Left lung (tissue), 10 donors: ENCODE measurements around the gene CFI. TPM values are rescaled to one million over a fixed set of nuclear protein-coding genes. Genes with fewer than 3 reads are reported as not detected.

Experiments
- ATAC-seq: fragments of 200-7000 bp; cut with Tn5 transposase; one replicate; pipeline ENCODE4 v1.9.1; 2020; ENCODE audit warnings: moderate library complexity
- DNase-seq, 4 donors: peaks; one replicate each; pipeline ENCODE4 v3.0.0-alpha.2; 2013 to 2020
- H3K27ac ChIP-seq, 2 donors: fragments of 200-600 bp; sonication (generic) in 1 of 2; one replicate each; pipeline versions ENCODE4 v1.5.0 to v1.8.0; 2020 to 2021
- H3K27me3 ChIP-seq, 2 donors: fragments of 200-600 bp; sonication (generic) in 1 of 2; one replicate each; pipeline versions ENCODE4 v1.5.0 to v1.8.0; 2020 to 2021
- H3K36me3 ChIP-seq, 2 donors: fragments of 200-600 bp; sonication (generic) in 1 of 2; one replicate each; pipeline versions ENCODE4 v1.5.0 to v1.8.0; 2020 to 2021
- H3K4me1 ChIP-seq, 2 donors: fragments of 200-600 bp; one replicate each; pipeline ENCODE4 v1.8.0; 2021
- H3K4me3 ChIP-seq, 2 donors: fragments of 200-600 bp; sonication (generic) in 1 of 2; one replicate each; pipeline versions ENCODE4 v1.5.0 to v1.8.0; 2020 to 2021; ENCODE audit warnings: mild to moderate bottlenecking in 1 of 2
- H3K9me3 ChIP-seq, 2 donors: fragments of 200-600 bp; sonication (generic) in 1 of 2; one replicate each; pipeline versions ENCODE4 v1.5.0 to v1.8.0; 2020 to 2021
- CTCF ChIP-seq, 2 donors: fragments of 200-600 bp; sonication (generic) in 1 of 2; IDR thresholded peaks; one replicate each; pipeline versions ENCODE4 v1.5.0 to v1.8.0; 2021; ENCODE audit warnings: antibody characterized with exemption in 2 of 2
- intact Hi-C, 2 donors: fragments of 100-400 bp; cut with DNase I; formaldehyde crosslinking; loops; one replicate each; pipeline versions ENCODE4 v1.11.2 to v1.14.2; 2022
- polyA plus RNA-seq, 6 donors: library from polyadenylated mRNA; unstranded; fragments of 120-200 nt; gene quantifications; one replicate each; pipeline ENCODE4 v1.2.1, GENCODE V29; 2013; ENCODE audit not compliant: insufficient read length in 6 of 6
- total RNA-seq, 2 donors: library from RNA; stranded (reverse); fragmentation: NEBNext Ultra II Directional; extraction: Animal tissue kit (Norgen Biotek cat#: 25700); gene quantifications; one replicate each; pipeline ENCODE4 v1.2.1, GENCODE V29; 2021
- donor health status: DM: no; HTN: yes; CAD: no.
- donor health status: DM: no; HTN: no; CAD: no.

The CFI gene
- total and polyA plus RNA-seq, 8 donors: 66.8 to 115 (median 93.8) TPM

- ATAC-seq: no peak
- peaks cover 10 to 12% of the 10 kb centered on the region in 2 donors for H3K4me1 ChIP-seq
- H3K4me3 ChIP-seq: no peak overlapping the region
- H3K27me3 ChIP-seq: no peaks in the 10 kb centered on the region
- no peaks in the 10 kb centered on the region for H3K9me3 ChIP-seq
- intact Hi-C loops: no loop called here
- TF ChIP-seq CTCF (IDR thresholded peaks at IDR 0.05): no peak
- H3K36me3 ChIP-seq: peaks cover 0 to 65% of the 10 kb centered on the region in 2 donors
- no peak overlapping the region for H3K27ac ChIP-seq
- no peak for DNase-seq
These were observed 19.4 kb upstream of the CFI start for GRCh38 chr4:109821185-109821584.

DNA sequence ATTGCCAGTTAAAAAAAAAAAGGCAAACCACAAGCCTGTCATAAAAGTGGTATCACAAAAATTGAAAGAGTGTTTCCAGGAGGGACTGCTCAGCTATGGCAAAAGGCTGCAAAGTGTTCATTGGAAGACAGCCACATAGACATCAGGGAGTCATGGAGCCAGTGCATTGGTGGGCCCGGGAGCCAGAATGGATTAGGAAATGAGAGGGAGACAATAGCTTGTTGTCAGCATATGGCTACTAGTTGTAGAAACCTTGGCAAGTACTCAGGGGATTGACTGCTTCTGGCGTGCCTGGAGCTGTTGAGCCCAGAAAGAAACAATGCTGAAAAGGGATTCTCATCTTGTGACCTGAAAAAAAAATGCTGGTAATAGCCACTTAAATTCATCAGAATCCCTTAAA lies 18.8 kb upstream of the CFI start:
- intact Hi-C loops: no loop called here
- no peak for TF ChIP-seq CTCF (IDR thresholded peaks at IDR 0.05)

GRCh38 chr4:109818268-109818667 lies 16.5 kb upstream of the CFI start:
- intact Hi-C loops: no loop called here
- Histone ChIP-seq H3K4me3 (no peak overlapping the region), H3K4me1 (peaks cover 12% of the 10 kb centered on the region in 2 donors), H3K27me3 (no peaks in the 10 kb centered on the region), H3K27ac (no peak overlapping the region), H3K9me3 (no peaks in the 10 kb centered on the region), H3K36me3 (peaks cover 0 to 39% of the 10 kb centered on the region in 2 donors)
- no peak for TF ChIP-seq CTCF (IDR thresholded peaks at IDR 0.05)
- ATAC-seq (no peak), DNase-seq (no peak)

More for the DNA sequence above, 18.8 kb upstream of the CFI start:
- DNase-seq: no peak
- Histone ChIP-seq H3K4me1 (peaks cover 12% of the 10 kb centered on the region in 2 donors), H3K36me3 (peaks cover 0 to 60% of the 10 kb centered on the region in 2 donors), H3K4me3 (no peak overlapping the region), H3K9me3 (no peaks in the 10 kb centered on the region), H3K27ac (no peak overlapping the region), H3K27me3 (no peaks in the 10 kb centered on the region)
- no peak for ATAC-seq

GRCh38 chr4:109816894-109817293 lies 15.1 kb upstream of the CFI start:
- H3K36me3 ChIP-seq: peaks cover 0 to 28% of the 10 kb centered on the region in 2 donors
- DNase-seq (no peak), ATAC-seq (no peak)
- H3K9me3 ChIP-seq: no peaks in the 10 kb centered on the region
- H3K27ac ChIP-seq: no peak overlapping the region
- peak overlapping the region in 1 of 2 donors; percentile 84 for H3K4me3 ChIP-seq
- intact Hi-C loops: no loop called here
- no peaks in the 10 kb centered on the region for H3K27me3 ChIP-seq
- no peak for TF ChIP-seq CTCF (IDR thresholded peaks at IDR 0.05)
- H3K4me1 ChIP-seq: peaks cover 12% of the 10 kb centered on the region in 2 donors

GRCh38 chr4:109816082-109816442 lies 14.3 kb upstream of the CFI start:
- H3K27me3 ChIP-seq: no peaks in the 10 kb centered on the region
- H3K36me3 ChIP-seq: peaks cover 0 to 26% of the 10 kb centered on the region in 2 donors
- no peak for TF ChIP-seq CTCF (IDR thresholded peaks at IDR 0.05)
- peak overlapping the region; percentile 79 to 84 for H3K4me3 ChIP-seq
- H3K9me3 ChIP-seq: no peaks in the 10 kb centered on the region
- ATAC-seq (peak; percentile 1), DNase-seq (peak in 1 of 4 donors; percentile 73)
- peak overlapping the region; percentile 86 to 88 for H3K27ac ChIP-seq
- peaks cover 12% of the 10 kb centered on the region in 2 donors for H3K4me1 ChIP-seq
- intact Hi-C loops: no loop called here
